GM12872 (cell line): ENCODE measurements around the gene HOXD3.

Source experiments
- TF ChIP-seq, protein P1 (sequence below): IDR thresholded peaks from 3 replicates; pipeline ENCODE4 v1.5.1; 2011; ENCODE audit warnings: low read depth, mild to moderate bottlenecking, low read length, moderate library complexity; ENCODE audit not compliant: insufficient read depth

The HOXD3 gene

DNA sequence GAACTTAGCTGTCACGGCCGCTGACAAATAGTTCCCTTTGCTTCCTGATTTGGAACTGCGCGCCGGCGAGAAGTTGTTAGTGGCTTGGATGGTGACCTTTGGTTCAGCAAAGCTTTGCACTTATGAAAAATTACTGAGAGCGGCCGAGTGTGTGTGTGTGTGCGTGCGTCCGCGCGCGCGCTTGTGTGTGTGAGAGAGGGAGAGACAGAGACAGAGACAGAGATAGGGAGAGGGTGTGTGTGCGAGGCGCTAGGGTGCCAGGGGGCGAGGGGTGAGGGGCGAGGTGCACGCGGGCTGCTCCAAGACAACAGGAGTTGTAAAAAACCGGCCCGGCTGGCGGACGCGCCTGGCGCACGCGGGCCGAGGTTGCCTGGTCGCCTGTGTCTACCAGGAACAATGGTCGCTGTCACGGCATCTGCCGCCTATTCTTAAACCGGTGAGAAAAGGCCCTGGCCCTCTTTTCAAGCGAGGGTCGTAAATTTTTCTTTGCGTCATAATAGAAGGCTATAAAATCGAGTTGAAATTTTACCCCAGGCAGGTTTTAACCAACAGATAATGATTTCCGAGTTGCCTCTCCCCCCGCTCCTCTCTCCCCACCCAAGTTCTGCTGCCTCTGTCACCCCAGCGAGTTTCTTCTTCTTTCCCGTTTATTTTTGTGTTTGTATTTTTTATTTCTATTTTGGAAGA, 535 bp downstream of the HOXD3 start:
- TF ChIP-seq, protein P1, sequence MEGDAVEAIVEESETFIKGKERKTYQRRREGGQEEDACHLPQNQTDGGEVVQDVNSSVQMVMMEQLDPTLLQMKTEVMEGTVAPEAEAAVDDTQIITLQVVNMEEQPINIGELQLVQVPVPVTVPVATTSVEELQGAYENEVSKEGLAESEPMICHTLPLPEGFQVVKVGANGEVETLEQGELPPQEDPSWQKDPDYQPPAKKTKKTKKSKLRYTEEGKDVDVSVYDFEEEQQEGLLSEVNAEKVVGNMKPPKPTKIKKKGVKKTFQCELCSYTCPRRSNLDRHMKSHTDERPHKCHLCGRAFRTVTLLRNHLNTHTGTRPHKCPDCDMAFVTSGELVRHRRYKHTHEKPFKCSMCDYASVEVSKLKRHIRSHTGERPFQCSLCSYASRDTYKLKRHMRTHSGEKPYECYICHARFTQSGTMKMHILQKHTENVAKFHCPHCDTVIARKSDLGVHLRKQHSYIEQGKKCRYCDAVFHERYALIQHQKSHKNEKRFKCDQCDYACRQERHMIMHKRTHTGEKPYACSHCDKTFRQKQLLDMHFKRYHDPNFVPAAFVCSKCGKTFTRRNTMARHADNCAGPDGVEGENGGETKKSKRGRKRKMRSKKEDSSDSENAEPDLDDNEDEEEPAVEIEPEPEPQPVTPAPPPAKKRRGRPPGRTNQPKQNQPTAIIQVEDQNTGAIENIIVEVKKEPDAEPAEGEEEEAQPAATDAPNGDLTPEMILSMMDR = no peak

DNA sequence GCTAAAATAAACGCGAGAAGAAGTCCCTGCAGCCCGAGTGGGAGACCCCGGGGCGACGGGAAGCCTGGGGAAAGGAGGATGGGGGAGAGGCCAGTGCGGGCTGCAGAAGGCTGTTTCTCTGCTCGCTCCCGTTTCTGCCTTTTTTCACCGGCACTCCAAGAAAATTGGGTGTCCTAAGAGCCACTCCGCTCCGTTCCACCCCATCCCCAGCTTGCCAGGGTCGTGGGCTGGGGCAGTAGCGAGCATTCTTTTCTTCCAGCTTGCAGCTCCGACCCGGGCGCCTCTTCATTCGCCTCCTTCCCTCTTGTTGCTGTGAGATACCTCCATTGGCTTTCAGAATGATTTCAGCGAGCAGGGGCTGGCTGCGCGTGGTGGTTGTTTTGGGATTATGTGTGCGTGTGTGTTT, 1.1 kb downstream of the HOXD3 start:
- TF ChIP-seq, protein P1 = no peak

DNA sequence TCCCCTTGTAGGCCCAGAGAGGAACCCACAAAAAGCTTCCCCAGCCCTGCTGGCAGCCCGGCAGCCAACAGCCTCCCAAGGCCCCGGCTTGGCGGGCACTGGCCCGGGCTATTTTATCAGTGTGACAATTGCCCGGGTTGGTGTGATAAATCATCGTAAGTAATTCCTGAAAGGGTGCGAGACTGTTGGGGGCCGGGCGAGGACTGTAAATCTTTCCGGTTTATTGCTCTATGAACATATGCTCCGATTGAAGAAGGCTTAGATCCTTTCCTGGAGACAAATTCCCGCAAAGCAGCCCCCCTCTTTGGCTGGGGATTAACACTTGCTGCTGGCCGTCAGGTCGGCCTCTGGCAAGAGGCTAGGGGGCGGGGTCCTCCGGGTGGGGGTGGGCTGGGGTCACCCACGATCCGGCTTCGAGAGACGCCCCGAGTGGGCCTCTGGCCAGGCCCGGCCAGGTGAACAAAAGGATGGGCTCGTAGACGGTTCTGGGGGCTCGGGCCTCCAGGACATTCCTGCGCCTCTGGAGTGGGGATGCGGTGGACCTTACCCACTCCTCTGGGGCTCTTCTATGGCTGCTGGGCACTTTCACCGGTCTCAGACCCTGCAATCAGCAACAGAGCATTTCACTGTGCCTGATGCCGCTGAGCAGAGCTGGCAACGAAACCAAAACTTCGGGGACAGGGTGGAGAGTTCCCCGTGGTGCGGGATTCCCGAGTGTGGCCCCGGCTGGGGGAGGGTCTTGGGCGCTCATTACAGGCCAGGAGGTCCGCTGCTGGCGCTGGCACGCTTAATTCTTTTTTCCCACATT, 2.0 kb downstream of the HOXD3 start:
- TF ChIP-seq, protein P1 = no peak

DNA sequence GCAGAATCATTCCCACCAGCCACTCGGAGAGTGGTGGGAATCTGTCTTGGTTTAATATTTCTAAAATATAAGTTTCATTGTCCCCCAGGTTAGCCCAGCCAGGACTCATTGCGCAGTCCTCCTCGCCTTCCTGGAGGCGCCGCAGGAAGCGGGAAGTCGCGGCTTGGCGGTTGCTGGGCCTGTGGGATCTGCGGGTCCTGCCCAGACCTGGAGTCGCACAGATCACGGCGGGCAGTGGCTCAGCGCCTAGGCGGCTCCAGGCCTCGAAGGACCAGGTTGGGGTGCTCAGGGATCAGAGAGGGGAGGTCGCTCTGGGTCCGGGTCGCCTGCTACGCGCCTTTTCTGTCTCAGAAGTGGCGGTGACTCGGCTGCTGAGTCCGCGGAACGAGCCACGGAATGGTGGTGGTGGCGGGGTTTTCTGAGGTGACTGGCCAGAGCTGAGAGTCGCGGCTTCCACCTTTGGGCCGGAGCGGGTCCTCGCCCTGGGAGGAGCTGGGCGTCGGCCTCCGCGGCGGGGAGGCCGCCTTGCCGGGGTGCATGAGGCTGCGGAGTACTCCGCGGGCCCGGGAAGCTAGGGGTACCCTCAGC, 2.6 kb downstream of the HOXD3 start:
- TF ChIP-seq, protein P1 = no peak

GRCh38 chr2:176160251-176160985, 3.3 kb downstream of the HOXD3 start:
- TF ChIP-seq, protein P1 = no peak

- TF ChIP-seq, protein P1 = no peak
Measured at GRCh38 chr2:176160986-176161824, 4.1 kb downstream of the HOXD3 start.
